ENCODE results near the gene STEAP3. TPM values are rescaled to one million over a fixed set of nuclear protein-coding genes. Genes with fewer than 3 reads are reported as not detected.

Gene STEAP3
- total RNA-seq, 2 donors from 2014 or later = 17.9 to 31.4 TPM

GRCh38 chr2:119230219-119231185 is 6.9 kb downstream of the STEAP3 start:
- no peak for TF ChIP-seq CTCF (IDR thresholded peaks at IDR 0.05)
- Histone ChIP-seq H3K27ac (no peak overlapping the region), H3K4me3 (no peak overlapping the region), H3K4me1 (ENCODE audit: control insufficient read depth in 1 of 2, low read depth in 2 of 2) (no peaks in the 10 kb centered on the region), H3K27me3 (replicated peaks; ENCODE audit: insufficient read depth) (no peaks in the 10 kb centered on the region), H3K36me3 (no peaks in the 10 kb centered on the region), H3K9me3 (no peaks in the 10 kb centered on the region)
- ATAC-seq (ENCODE audit: insufficient number of reproducible peaks, low FRiP score, low read depth) = no peak
- DNase-seq (ENCODE audit: low spot score) = no peak

- Histone ChIP-seq H3K4me3 (no peak overlapping the region), H3K9me3 (no peaks in the 10 kb centered on the region), H3K27ac (no peak overlapping the region), H3K4me1 (ENCODE audit: control insufficient read depth in 1 of 2, low read depth in 2 of 2) (no peaks in the 10 kb centered on the region), H3K36me3 (no peaks in the 10 kb centered on the region), H3K27me3 (replicated peaks; ENCODE audit: insufficient read depth) (no peaks in the 10 kb centered on the region)
- DNase-seq (ENCODE audit: low spot score) = no peak
- ATAC-seq (ENCODE audit: insufficient number of reproducible peaks, low FRiP score, low read depth) = no peak
- no peak for TF ChIP-seq CTCF (IDR thresholded peaks at IDR 0.05)
Observed at GRCh38 chr2:119231975-119232665, 8.5 kb downstream of the STEAP3 start.

- Histone ChIP-seq H3K4me1 (ENCODE audit: control insufficient read depth in 1 of 2, low read depth in 2 of 2) (no peaks in the 10 kb centered on the region), H3K27ac (no peak overlapping the region), H3K4me3 (no peak overlapping the region), H3K27me3 (replicated peaks; ENCODE audit: insufficient read depth) (no peaks in the 10 kb centered on the region), H3K36me3 (no peaks in the 10 kb centered on the region), H3K9me3 (no peaks in the 10 kb centered on the region)
- DNase-seq (ENCODE audit: low spot score) = no peak
- TF ChIP-seq CTCF (IDR thresholded peaks at IDR 0.05) = no peak
- ATAC-seq (ENCODE audit: insufficient number of reproducible peaks, low FRiP score, low read depth) = no peak
Observed at GRCh38 chr2:119232666-119232993, 9.0 kb downstream of the STEAP3 start.

- no peak overlapping the region for H3K4me3 ChIP-seq
- no peaks in the 10 kb centered on the region for H3K36me3 ChIP-seq
- H3K9me3 ChIP-seq = no peaks in the 10 kb centered on the region
- no peaks in the 10 kb centered on the region for H3K4me1 ChIP-seq (ENCODE audit: control insufficient read depth in 1 of 2, low read depth in 2 of 2)
- DNase-seq (ENCODE audit: low spot score) (no peak), ATAC-seq (ENCODE audit: insufficient number of reproducible peaks, low FRiP score, low read depth) (no peak)
- H3K27ac ChIP-seq = no peak overlapping the region
- TF ChIP-seq CTCF (IDR thresholded peaks at IDR 0.05) = no peak
- no peaks in the 10 kb centered on the region for H3K27me3 ChIP-seq (replicated peaks; ENCODE audit: insufficient read depth)
Observed at GRCh38 chr2:119233326-119234020, 9.8 kb downstream of the STEAP3 start.

Measured in thoracic aorta (tissue), 2 donors.